Adrenal gland (tissue), 5 donors: ENCODE data around the gene E2F1.

ENCODE experiments used
- CTCF ChIP-seq, 6 experiments: fragments of 450-650 bp in 4 of 6; fragments of 200-600 bp in 2 of 6; sonication (generic) in 1 of 6; IDR thresholded peaks; 1 replicate in 5 of 6; 2 replicates in 1 of 6; pipeline versions ENCODE4 v1.5.1 to v1.8.0; 2016 to 2021; ENCODE audit warnings: antibody characterized with exemption in 6 of 6, mild to moderate bottlenecking in 2 of 6, moderate library complexity in 1 of 6
- POLR2A ChIP-seq, 2 donors: fragments of 450-650 bp; IDR thresholded peaks; one replicate each; pipeline ENCODE4 v1.6.1; 2017; ENCODE audit warnings: antibody characterized with exemption in 2 of 2, mild to moderate bottlenecking in 2 of 2, moderate library complexity in 1 of 2
- donor health status: DM: no; HTN: no; CAD: no.

GRCh38 chr20:33629979-33630378 is 56.2 kb downstream of the E2F1 start:
- TF ChIP-seq POLR2A (IDR thresholded peaks at IDR 0.05) (no peak), CTCF (IDR thresholded peaks at IDR 0.05) (no peak)
